ENCODE results near the gene CAVIN1. TPM values are rescaled to one million over a fixed set of nuclear protein-coding genes. Genes with fewer than 3 reads are reported as not detected.

CAVIN1 gene
- total RNA-seq, 4 donors from 2014 or later: 16.3 to 94.9 (median 35.9) TPM

- no peaks in the 10 kb centered on the region for H3K27me3 ChIP-seq
- H3K4me1 ChIP-seq: peaks cover 0 to 51% (median 3%) of the 10 kb centered on the region in 4 donors
- TF ChIP-seq CTCF (IDR thresholded peaks at IDR 0.05): no peak
- no peak for TF ChIP-seq POLR2A (IDR thresholded peaks at IDR 0.05)
- H3K4me3 ChIP-seq: no peak overlapping the region
- no peak for DNase-seq
- H3K36me3 ChIP-seq: peaks cover 0 to 9% (median 0%) of the 10 kb centered on the region in 3 donors
- H3K9me3 ChIP-seq: no peaks in the 10 kb centered on the region
- peak overlapping the region in 2 of 4 donors; percentile 5 to 71 for H3K27ac ChIP-seq
Measured at GRCh38 chr17:42408061-42408460, 15.0 kb downstream of the CAVIN1 start.

- H3K4me3 ChIP-seq: no peak overlapping the region
- TF ChIP-seq POLR2A (IDR thresholded peaks at IDR 0.05): no peak
- no peak for TF ChIP-seq CTCF (IDR thresholded peaks at IDR 0.05)
- no peaks in the 10 kb centered on the region for H3K27me3 ChIP-seq
- peaks cover 0 to 9% (median 0%) of the 10 kb centered on the region in 3 donors for H3K36me3 ChIP-seq
- peaks cover 0 to 58% (median 3%) of the 10 kb centered on the region in 4 donors for H3K4me1 ChIP-seq
- DNase-seq: peak; percentile 73 to 91 (median 74)
- peak overlapping the region; percentile 25 to 71 (median 44) for H3K27ac ChIP-seq
- H3K9me3 ChIP-seq: no peaks in the 10 kb centered on the region
Measured at GRCh38 chr17:42407289-42407836, 15.7 kb downstream of the CAVIN1 start.

GRCh38 chr17:42406615-42407288 is 16.3 kb downstream of the CAVIN1 start:
- Histone ChIP-seq H3K36me3 (peaks cover 0 to 9% (median 0%) of the 10 kb centered on the region in 3 donors), H3K4me3 (no peak overlapping the region), H3K4me1 (peaks cover 0 to 55% (median 3%) of the 10 kb centered on the region in 4 donors), H3K9me3 (no peaks in the 10 kb centered on the region), H3K27ac (peak overlapping the region; percentile 25 to 71 (median 44)), H3K27me3 (no peaks in the 10 kb centered on the region)
- no peak for DNase-seq
- TF ChIP-seq CTCF (IDR thresholded peaks at IDR 0.05) (no peak), POLR2A (IDR thresholded peaks at IDR 0.05) (no peak)

GRCh38 chr17:42405963-42406495 is 17.0 kb downstream of the CAVIN1 start:
- peaks cover 0 to 52% (median 3%) of the 10 kb centered on the region in 4 donors for H3K4me1 ChIP-seq
- no peaks in the 10 kb centered on the region for H3K9me3 ChIP-seq
- H3K27ac ChIP-seq: peak overlapping the region in 3 of 4 donors; percentile 37 to 71 (median 52)
- no peaks in the 10 kb centered on the region for H3K27me3 ChIP-seq
- no peak overlapping the region for H3K4me3 ChIP-seq
- peaks cover 0 to 9% (median 0%) of the 10 kb centered on the region in 3 donors for H3K36me3 ChIP-seq
- TF ChIP-seq POLR2A (IDR thresholded peaks at IDR 0.05): peak in 1 of 2 donors; percentile 9
- peak; percentile 84 to 96 (median 90) for TF ChIP-seq CTCF (IDR thresholded peaks at IDR 0.05)
- DNase-seq: peak; percentile 81 to 92 (median 89)

GRCh38 chr17:42405076-42405475 is 18.0 kb downstream of the CAVIN1 start:
- H3K27ac ChIP-seq: no peak overlapping the region
- no peak for DNase-seq

More at GRCh38 chr17:42405076-42405475, 18.0 kb downstream of the CAVIN1 start:
- no peak for TF ChIP-seq POLR2A (IDR thresholded peaks at IDR 0.05)
- no peak for TF ChIP-seq CTCF (IDR thresholded peaks at IDR 0.05)
- Histone ChIP-seq H3K36me3 (peaks cover 0 to 9% (median 0%) of the 10 kb centered on the region in 3 donors), H3K4me1 (peaks cover 0 to 54% (median 3%) of the 10 kb centered on the region in 4 donors), H3K27me3 (no peaks in the 10 kb centered on the region), H3K9me3 (no peaks in the 10 kb centered on the region), H3K4me3 (no peak overlapping the region)

Measured in Peyer's patch (tissue), 4 donors.